HG02885 (cell line): ENCODE data around the gene KRT4.

Source experiments
- ATAC-seq: cut with Tn5 transposase; IDR thresholded peaks from one replicate; pipeline ENCODE4 v1.9.1; 2021; ENCODE audit warnings: mild to moderate bottlenecking; ENCODE audit not compliant: unreplicated experiment, poor library complexity

Gene KRT4

GRCh38 chr12:52823761-52824450 lies 10.0 kb upstream of the KRT4 start:
- ATAC-seq = no peak

DNA sequence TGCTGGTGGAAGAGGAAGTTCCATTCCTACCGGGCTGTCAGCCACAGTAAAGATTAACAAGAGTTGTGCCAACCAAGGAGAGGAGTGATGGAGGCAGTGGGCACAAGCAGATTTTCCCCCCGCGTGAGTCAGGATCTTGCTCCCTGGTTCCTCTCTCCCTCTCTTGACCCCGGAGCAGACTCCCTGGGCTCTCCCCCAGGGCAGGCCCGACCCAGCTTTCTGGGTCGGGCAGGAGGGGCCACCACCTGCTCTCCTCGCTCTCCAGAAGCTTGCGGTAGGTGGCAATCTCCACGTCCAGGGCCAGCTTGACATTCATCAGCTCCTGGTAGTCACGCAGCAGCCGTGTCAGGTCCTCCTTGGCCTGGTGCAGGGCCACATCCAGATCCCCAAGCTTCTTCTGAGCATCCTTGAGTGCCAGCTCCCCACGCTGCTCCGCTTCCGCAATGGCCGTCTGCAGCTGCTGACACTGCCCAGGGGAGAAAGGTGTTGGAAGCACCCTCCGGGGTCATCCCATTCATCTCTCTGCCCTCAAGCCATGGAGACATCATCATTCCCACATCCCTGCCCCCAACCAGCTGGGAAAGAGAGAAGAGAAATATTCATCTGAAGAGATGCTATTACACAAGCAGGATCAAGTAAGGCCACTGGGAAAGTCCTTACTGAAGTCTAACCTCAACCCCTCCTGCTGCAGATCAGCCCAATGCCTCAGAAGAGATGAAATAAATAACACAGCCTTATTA lies 9.0 kb upstream of the KRT4 start:
- no peak for ATAC-seq

- ATAC-seq = no peak
These were observed 8.1 kb upstream of the KRT4 start for GRCh38 chr12:52821826-52822660.

DNA sequence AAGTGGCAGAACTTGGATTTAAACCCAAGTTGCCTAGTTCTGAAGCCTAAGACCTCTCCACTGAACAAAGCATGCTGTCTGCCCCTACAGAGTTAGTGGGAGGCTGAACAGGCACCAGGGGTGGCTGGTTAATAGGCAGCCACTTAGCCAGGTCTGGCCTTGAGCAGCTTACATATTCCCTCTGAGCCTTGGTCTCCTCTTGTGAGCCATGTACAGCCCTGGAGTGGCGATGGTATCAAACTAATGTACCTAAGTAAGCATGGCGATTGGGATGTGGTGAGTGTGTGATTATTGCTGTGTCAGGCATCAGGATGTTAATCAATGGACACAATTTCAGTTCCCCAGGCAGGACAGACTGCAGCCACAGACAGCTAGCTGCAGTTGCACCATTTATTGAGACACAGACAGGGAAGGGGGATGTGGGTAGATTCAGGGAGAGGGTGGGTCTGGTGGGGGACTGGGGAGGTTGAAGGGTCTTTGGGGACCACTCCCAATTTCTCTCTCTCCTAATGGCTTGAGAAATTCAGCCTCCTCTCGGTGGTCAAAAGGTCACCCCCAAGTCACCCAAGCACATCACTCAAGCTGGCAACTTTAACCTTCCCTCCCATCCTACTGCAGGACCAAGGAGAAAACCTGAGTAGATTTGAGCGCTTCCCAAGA lies 7.3 kb upstream of the KRT4 start:
- no peak for ATAC-seq

GRCh38 chr12:52820521-52820920 lies 6.6 kb upstream of the KRT4 start:
- ATAC-seq = no peak

DNA sequence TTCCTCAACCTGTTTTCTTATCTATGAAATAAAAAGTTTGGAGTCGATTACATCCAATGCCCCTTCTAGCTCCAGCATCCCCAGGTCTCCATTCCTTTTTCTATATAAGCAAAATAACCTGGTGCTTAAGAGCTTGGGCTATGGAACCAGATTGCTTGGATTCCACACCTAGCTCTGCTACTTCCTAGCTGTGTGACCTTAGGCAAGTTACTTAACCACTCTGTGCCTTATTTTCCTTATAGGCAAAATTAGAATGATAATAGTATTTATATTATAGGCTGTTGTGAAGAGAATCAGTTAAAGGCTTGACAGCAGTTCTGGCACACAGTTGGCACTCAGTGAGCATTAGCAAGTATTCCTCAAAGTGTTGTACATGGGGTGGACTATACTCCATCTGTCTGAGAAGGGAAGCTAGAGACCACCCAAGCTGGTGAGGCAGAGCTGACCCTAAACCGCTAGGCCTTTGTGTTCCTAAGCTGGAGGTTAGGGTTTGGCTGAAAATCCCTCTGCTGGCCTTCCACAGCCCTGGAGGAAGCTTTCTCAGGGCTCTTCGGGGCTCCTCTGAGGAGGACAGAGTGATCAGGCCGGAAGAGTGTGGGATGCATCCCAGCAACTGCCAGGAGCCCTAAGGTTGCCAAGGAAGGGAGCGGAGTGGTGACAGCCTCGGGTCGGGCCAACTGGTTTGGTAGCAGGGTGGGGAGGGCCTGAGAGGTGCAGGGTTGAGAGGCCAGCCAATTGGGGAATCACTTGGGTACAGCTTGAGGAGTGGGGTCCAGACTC lies 6.0 kb upstream of the KRT4 start:
- ATAC-seq = no peak

DNA sequence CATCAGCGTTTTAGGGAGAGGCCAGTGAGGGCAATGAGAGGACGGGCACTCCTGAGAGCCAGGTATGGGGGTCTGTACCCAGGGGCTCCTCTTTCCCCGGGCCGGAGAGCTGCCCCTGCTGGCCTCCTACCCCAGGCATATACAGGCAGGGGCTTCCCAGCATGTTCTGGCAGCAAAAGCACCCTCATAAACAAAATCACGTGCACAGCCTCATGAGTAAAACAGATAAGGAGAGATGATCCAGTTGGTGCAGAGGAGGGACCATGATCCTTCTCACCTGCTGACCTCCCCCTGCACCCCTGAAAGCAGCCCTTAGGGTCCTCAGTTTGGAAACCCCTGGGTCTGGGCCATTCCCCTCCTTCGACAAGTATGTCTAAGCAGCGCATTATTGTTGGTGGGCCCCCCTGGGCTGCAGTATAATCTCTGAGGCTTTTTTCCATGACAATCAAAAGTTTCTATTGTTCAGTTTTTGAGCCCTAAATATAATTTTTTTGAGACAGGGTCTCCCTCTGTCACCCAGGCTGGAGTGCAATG lies 5.0 kb upstream of the KRT4 start:
- no peak for ATAC-seq

DNA sequence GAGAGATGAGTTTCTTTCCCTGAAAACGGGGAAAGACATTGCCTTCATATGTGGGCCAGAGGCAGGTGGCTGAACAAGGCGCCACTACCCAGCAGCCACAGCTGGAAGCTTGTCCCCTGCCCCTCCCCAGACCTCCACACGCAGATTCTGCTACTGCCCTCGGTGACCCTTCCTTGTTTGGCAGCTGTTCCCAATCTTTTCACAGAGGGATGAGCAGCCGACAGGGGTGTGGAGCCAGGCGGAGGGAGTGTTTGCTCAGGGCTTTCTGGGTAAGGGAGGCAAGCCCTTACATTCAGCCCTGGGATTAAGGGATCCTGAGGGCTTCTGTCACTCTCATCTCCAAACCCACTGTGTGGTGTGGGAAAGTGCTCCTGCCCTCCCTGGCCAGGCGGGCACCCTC lies 4.5 kb upstream of the KRT4 start:
- no peak for ATAC-seq

DNA sequence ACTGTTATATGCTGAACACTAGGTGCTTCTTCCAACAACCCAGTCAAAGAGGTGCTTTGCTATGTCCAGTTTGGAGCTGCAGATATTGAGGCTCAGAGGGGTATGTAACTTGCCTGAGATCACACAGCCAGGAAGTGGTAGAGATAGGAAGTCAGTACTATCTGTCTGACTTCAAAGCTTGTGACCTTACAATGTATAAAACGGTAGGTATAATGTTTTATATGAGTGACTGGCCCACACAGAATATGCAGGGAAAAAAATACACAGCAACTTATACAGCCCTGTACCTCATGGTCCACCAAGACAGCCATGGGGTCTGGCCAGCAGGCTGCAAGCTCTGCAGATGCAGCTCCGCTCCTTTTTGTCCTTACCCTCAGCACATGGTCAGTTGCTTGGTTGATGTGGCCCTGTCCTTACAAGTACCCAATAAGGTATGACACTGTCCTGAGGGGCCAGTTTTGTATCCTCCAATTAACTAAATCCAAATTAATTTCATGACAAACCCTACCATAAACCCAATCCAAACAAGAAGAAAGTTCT lies 3.9 kb upstream of the KRT4 start:
- no peak for ATAC-seq

DNA sequence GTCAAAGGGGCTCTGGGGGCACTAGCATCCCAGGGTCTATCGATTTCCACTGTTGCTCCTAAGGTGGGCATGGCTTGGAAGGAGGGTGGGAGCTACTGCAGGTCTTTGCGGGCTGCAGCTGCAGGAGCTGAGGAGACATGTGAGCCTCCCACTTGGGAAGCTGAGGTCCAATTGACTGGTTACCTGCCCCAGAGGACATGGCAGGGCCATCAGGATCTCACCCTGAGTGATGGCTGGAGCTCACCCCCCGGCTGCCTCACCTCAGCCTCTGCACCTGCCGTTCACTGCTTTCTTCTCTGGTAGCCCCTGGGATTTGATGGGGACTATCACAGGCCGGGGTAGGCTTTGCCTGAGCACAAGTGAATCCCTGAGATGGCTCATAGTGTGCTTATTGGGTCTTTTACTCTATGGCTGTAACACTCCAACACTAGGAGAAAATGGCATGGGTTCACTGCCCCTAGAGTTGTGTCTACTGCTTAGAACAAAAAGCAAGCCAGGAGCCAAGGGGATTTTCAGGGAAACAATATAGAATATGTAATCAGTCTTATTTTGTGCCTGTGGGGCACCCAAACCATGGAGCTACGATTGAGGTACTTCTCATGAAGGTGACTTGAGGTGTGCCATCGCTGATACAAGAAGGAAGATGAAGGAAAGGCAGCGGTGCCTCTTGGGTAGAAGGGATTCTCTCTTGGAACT lies 3.2 kb upstream of the KRT4 start:
- ATAC-seq = no peak

- ATAC-seq = no peak
These were observed 2.0 kb upstream of the KRT4 start for GRCh38 chr12:52815676-52816588.

DNA sequence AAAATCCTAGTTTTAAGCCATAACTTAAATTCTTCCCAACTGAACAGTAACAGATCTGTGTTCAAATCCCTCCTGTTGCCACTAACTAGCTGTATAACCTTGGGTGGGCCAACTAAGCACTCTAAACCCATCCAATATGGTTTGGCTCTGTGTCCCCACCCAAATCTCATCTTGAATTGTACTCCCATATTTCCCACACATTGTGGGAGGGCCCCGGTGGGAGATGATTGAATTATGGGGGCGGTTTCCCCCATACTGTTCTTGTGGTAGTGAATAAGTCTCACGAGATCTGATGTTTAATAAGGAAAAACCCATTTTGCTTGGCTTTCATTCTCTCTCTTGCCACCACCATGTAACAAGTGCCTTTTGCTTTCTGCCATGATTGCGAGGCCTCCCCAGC lies 1.2 kb upstream of the KRT4 start:
- ATAC-seq = no peak

DNA sequence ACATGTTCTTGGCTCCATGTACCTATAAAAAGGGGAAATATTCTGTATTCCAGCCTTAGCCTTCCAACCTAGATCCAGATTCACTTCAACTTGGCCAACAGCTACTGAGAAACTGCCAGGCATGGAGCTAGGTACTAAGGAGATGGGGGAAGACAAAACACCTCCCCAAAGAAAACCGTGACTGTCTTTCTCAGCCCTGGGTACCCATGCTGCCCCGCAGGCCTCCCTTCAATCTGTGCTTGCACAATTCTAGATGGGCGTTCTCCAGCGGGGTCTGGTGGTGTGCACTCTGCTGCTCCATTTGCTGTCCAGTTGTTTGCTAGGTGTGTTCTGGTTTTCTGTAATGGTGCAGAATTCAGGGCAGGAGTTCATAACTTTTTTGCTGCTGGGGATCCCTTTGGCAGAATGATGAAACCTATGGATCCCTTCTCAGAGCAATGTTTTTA lies 817 bp upstream of the KRT4 start:
- ATAC-seq = no peak

GRCh38 chr12:52813203-52813819 lies 605 bp downstream of the KRT4 start:
- ATAC-seq = no peak

DNA sequence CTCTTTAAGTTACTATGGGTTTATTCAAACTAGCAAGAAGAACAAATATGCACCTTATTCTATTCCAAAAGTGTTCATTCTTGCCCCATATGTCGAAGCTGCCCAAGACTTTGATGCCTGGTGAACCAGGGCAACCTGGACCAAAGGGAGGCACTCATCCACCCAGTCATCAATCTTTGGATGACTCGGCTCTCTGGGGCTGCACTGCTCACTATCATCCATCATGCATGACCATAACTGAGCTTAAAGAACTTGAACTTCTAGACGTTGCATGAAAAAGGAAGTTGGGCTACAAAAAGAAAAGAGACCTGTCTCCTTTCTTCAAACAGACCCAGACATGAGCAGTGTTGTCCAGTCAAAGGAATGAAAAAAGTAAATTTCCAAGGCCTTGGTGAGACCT lies 1.2 kb downstream of the KRT4 start:
- no peak for ATAC-seq

DNA sequence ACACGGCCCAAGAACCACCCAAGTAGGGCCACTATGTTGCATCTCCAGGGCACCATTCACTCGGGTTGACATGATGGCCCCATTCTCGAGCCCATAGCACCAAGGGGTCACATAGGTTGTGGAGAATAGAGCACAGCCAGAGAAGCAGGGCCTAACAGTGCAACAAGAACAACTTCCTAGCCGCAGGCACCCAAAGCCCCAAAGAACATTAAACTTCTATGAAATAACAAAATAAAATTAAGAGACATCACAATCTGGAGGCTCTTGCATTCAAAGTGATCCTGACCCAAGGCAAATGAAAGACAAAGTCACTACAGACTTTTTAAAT lies 1.9 kb downstream of the KRT4 start:
- ATAC-seq = no peak
